ENCODE data around the gene ASAH2B. TPM values are rescaled to one million over a fixed set of nuclear protein-coding genes. Genes with fewer than 3 reads are reported as not detected.

Gene ASAH2B
- 3.3 and 4.3 TPM in 2 replicates for total RNA-seq

GRCh38 chr10:50739618-50740292 is at the start of gene ASAH2B:
Gene ASAH2B, plus strand, starts transcription at chr10:50739936. Its CDS starts 5,195 bp downstream, at chr10:50745131.

Other genes with a start within 250 kb of the ASAH2B start
- 24.3 and 25.8 TPM in 2 replicates for gene SGMS1, start 116.0 kb upstream of the ASAH2B start, total RNA-seq
- not detected in 2 replicates for gene A1CF, start 145.7 kb downstream of the ASAH2B start, total RNA-seq